ENCODE results near the gene ZDHHC1. TPM values are rescaled to one million over a fixed set of nuclear protein-coding genes. Genes with fewer than 3 reads are reported as not detected.
"Not testable (repeated sequence)": the region's sequence is repeated elsewhere in the genome, so short reads cannot be mapped to it uniquely, and the experiment has no call there.

Gene ZDHHC1
- total and polyA plus RNA-seq, 4 donors: 0.33 to 1.6 (median 1.1) TPM

DNA sequence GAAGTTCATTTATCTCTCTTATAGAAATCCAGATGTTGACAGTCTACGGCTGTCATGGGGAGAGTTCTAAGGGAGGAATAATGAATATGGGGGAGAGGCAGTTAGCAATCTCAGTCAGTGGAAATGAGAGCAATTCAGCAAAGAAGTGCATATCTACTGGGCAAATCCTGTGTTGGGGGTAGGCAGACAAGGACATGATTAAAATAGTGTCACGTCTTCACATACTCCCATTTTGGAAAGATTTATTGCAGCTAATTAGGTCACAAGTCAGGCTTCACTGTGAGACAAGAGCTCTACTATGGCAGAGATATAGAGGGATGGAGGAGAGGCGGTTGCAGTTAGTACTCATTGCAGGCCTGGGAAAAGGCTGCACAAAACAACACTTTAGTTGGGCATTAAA lies 59.9 kb downstream of the ZDHHC1 start:
- WGBS: 84% methylated on average over 3 of the region's 3 CpGs

DNA sequence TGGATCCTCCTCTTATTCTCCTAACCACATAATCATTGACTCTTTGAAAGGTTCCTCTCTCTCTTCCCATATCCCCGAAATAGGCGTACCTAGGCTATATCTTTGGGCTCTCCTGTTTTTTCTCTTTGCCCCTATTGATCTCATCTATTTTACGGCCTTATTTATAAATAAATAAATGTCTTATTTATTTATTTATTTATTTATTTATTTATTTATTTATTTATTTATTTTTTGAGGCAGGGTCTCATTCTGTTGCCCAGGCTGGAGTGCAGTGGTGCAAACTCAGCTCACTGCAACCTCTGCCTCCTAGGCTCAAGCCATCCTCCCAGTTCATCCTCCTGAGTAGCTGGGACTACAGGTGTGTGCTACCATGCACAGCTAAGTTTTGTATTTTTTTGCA lies 63.8 kb downstream of the ZDHHC1 start:
- H3K4me3 ChIP-seq (ENCODE audit: low read depth in 1 of 3, low read length in 3 of 3); H3K36me3 ChIP-seq (ENCODE audit: control insufficient read depth in 4 of 4, insufficient read depth in 3 of 4, low read depth in 1 of 4, low read length in 3 of 4); H3K4me1 ChIP-seq (ENCODE audit: control insufficient read depth in 4 of 4, insufficient read depth in 4 of 4, low read length in 3 of 4); H3K27ac ChIP-seq (ENCODE audit: low read depth in 1 of 2, low read length in 2 of 2); H3K9me3 ChIP-seq (ENCODE audit: control insufficient read depth in 4 of 4, low read length in 3 of 4); H3K27me3 ChIP-seq (ENCODE audit: control insufficient read depth in 4 of 4, insufficient read depth in 4 of 4, low read length in 3 of 4); DNase-seq (ENCODE audit: low spot score); H3K9ac ChIP-seq (ENCODE audit: low read depth in 1 of 2, low read length in 2 of 2): not testable (repeated sequence)
- WGBS: 95% methylated on average over 3 of the region's 3 CpGs

More for the DNA sequence above, 59.9 kb downstream of the ZDHHC1 start:
- Histone ChIP-seq H3K9ac (ENCODE audit: low read depth in 1 of 2, low read length in 2 of 2) (no peak overlapping the region), H3K4me1 (ENCODE audit: control insufficient read depth in 4 of 4, insufficient read depth in 4 of 4, low read length in 3 of 4) (no peaks in the 10 kb centered on the region), H3K9me3 (ENCODE audit: control insufficient read depth in 4 of 4, low read length in 3 of 4) (no peaks in the 10 kb centered on the region), H3K36me3 (ENCODE audit: control insufficient read depth in 4 of 4, insufficient read depth in 3 of 4, low read depth in 1 of 4, low read length in 3 of 4) (no peaks in the 10 kb centered on the region), H3K27me3 (ENCODE audit: control insufficient read depth in 4 of 4, insufficient read depth in 4 of 4, low read length in 3 of 4) (no peaks in the 10 kb centered on the region), H3K4me3 (ENCODE audit: low read depth in 1 of 3, low read length in 3 of 3) (no peak overlapping the region), H3K27ac (ENCODE audit: low read depth in 1 of 2, low read length in 2 of 2) (no peak overlapping the region)
- TF ChIP-seq, protein P1, sequence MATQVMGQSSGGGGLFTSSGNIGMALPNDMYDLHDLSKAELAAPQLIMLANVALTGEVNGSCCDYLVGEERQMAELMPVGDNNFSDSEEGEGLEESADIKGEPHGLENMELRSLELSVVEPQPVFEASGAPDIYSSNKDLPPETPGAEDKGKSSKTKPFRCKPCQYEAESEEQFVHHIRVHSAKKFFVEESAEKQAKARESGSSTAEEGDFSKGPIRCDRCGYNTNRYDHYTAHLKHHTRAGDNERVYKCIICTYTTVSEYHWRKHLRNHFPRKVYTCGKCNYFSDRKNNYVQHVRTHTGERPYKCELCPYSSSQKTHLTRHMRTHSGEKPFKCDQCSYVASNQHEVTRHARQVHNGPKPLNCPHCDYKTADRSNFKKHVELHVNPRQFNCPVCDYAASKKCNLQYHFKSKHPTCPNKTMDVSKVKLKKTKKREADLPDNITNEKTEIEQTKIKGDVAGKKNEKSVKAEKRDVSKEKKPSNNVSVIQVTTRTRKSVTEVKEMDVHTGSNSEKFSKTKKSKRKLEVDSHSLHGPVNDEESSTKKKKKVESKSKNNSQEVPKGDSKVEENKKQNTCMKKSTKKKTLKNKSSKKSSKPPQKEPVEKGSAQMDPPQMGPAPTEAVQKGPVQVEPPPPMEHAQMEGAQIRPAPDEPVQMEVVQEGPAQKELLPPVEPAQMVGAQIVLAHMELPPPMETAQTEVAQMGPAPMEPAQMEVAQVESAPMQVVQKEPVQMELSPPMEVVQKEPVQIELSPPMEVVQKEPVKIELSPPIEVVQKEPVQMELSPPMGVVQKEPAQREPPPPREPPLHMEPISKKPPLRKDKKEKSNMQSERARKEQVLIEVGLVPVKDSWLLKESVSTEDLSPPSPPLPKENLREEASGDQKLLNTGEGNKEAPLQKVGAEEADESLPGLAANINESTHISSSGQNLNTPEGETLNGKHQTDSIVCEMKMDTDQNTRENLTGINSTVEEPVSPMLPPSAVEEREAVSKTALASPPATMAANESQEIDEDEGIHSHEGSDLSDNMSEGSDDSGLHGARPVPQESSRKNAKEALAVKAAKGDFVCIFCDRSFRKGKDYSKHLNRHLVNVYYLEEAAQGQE (IDR thresholded peaks at IDR 0.05): no peak
- no peak for TF ChIP-seq FOXA1 (IDR thresholded peaks at IDR 0.05)
- TF ChIP-seq, protein P2, sequence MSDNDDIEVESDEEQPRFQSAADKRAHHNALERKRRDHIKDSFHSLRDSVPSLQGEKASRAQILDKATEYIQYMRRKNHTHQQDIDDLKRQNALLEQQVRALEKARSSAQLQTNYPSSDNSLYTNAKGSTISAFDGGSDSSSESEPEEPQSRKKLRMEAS (IDR thresholded peaks at IDR 0.05): no peak
- no peak for TF ChIP-seq RAD21 (IDR thresholded peaks at IDR 0.05)
- TF ChIP-seq, protein P3, sequence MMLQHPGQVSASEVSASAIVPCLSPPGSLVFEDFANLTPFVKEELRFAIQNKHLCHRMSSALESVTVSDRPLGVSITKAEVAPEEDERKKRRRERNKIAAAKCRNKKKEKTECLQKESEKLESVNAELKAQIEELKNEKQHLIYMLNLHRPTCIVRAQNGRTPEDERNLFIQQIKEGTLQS (IDR thresholded peaks at IDR 0.05): no peak
- TF ChIP-seq SP1 (IDR thresholded peaks at IDR 0.05): no peak
- TF ChIP-seq, protein P4, sequence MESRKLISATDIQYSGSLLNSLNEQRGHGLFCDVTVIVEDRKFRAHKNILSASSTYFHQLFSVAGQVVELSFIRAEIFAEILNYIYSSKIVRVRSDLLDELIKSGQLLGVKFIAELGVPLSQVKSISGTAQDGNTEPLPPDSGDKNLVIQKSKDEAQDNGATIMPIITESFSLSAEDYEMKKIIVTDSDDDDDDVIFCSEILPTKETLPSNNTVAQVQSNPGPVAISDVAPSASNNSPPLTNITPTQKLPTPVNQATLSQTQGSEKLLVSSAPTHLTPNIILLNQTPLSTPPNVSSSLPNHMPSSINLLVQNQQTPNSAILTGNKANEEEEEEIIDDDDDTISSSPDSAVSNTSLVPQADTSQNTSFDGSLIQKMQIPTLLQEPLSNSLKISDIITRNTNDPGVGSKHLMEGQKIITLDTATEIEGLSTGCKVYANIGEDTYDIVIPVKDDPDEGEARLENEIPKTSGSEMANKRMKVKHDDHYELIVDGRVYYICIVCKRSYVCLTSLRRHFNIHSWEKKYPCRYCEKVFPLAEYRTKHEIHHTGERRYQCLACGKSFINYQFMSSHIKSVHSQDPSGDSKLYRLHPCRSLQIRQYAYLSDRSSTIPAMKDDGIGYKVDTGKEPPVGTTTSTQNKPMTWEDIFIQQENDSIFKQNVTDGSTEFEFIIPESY (IDR thresholded peaks at IDR 0.05): no peak
- TF ChIP-seq RXRA (IDR thresholded peaks at IDR 0.05): no peak
- TF ChIP-seq YY1 (IDR thresholded peaks at IDR 0.05): no peak
- no peak for TF ChIP-seq EGR1 (IDR thresholded peaks at IDR 0.05; ENCODE audit: low read depth in 2 of 2)
- no peak for TF ChIP-seq JUND (IDR thresholded peaks at IDR 0.05)
- no peak for TF ChIP-seq HNF4G (IDR thresholded peaks at IDR 0.05)
- no peak for TF ChIP-seq HNF4A (conservative IDR thresholded peaks at IDR 0.05)
- TF ChIP-seq FOXA2 (IDR thresholded peaks at IDR 0.05): no peak
- TF ChIP-seq GABPA (IDR thresholded peaks at IDR 0.05 in 1 of 2, conservative IDR thresholded peaks at IDR 0.05 in 1 of 2): no peak
- TF ChIP-seq, protein P5, sequence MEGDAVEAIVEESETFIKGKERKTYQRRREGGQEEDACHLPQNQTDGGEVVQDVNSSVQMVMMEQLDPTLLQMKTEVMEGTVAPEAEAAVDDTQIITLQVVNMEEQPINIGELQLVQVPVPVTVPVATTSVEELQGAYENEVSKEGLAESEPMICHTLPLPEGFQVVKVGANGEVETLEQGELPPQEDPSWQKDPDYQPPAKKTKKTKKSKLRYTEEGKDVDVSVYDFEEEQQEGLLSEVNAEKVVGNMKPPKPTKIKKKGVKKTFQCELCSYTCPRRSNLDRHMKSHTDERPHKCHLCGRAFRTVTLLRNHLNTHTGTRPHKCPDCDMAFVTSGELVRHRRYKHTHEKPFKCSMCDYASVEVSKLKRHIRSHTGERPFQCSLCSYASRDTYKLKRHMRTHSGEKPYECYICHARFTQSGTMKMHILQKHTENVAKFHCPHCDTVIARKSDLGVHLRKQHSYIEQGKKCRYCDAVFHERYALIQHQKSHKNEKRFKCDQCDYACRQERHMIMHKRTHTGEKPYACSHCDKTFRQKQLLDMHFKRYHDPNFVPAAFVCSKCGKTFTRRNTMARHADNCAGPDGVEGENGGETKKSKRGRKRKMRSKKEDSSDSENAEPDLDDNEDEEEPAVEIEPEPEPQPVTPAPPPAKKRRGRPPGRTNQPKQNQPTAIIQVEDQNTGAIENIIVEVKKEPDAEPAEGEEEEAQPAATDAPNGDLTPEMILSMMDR (IDR thresholded peaks at IDR 0.05; ENCODE audit: low read depth, low read length, missing input control): no peak
- no peak for DNase-seq (ENCODE audit: low spot score)
